GM21737 (cell line): ENCODE data around the gene ROBO1.

Experiments
- ATAC-seq: cut with Tn5 transposase; IDR thresholded peaks from one replicate; pipeline ENCODE4 v1.9.1; 2021; ENCODE audit warnings: mild to moderate bottlenecking, moderate library complexity; ENCODE audit not compliant: unreplicated experiment

The ROBO1 gene

GRCh38 chr3:79672075-79672474 lies 95.7 kb downstream of the ROBO1 start:
- ATAC-seq, result no peak

- no peak for ATAC-seq
Observed at GRCh38 chr3:79670178-79670577, 97.6 kb downstream of the ROBO1 start.

GRCh38 chr3:79664455-79664854 lies 103.3 kb downstream of the ROBO1 start:
- ATAC-seq, result no peak

GRCh38 chr3:79661896-79662295 lies 105.9 kb downstream of the ROBO1 start:
- no peak for ATAC-seq

- no peak for ATAC-seq
Observed at GRCh38 chr3:79657076-79657475, 110.7 kb downstream of the ROBO1 start.

- no peak for ATAC-seq
Observed at GRCh38 chr3:79654019-79654418, 113.8 kb downstream of the ROBO1 start.

GRCh38 chr3:79653266-79653830 lies 114.5 kb downstream of the ROBO1 start:
- no peak for ATAC-seq

- ATAC-seq, result no peak
Observed at GRCh38 chr3:79651536-79652065, 116.2 kb downstream of the ROBO1 start.

- no peak for ATAC-seq
Observed at GRCh38 chr3:79639855-79640254, 127.9 kb downstream of the ROBO1 start.

- no peak for ATAC-seq
Observed at GRCh38 chr3:79636372-79636771, 131.4 kb downstream of the ROBO1 start.

- ATAC-seq, result no peak
Observed at GRCh38 chr3:79632842-79633241, 135.0 kb downstream of the ROBO1 start.

GRCh38 chr3:79618883-79619282 lies 148.9 kb downstream of the ROBO1 start:
- ATAC-seq, result no peak

- ATAC-seq, result no peak
Observed at GRCh38 chr3:79606414-79606813, 161.4 kb downstream of the ROBO1 start.

GRCh38 chr3:79604681-79605080 lies 163.1 kb downstream of the ROBO1 start:
- no peak for ATAC-seq

GRCh38 chr3:79602385-79602784 lies 165.4 kb downstream of the ROBO1 start:
- ATAC-seq, result no peak

GRCh38 chr3:79598594-79598993 lies 169.2 kb downstream of the ROBO1 start:
- ATAC-seq, result no peak

GRCh38 chr3:79597709-79598108 lies 170.1 kb downstream of the ROBO1 start:
- no peak for ATAC-seq

GRCh38 chr3:79587150-79587549 lies 180.6 kb downstream of the ROBO1 start:
- no peak for ATAC-seq

GRCh38 chr3:79586232-79586631 lies 181.6 kb downstream of the ROBO1 start:
- ATAC-seq, result no peak

GRCh38 chr3:79572930-79573329 lies 194.9 kb downstream of the ROBO1 start:
- ATAC-seq, result no peak

GRCh38 chr3:79568938-79569337 lies 198.9 kb downstream of the ROBO1 start:
- ATAC-seq, result no peak

- no peak for ATAC-seq
Observed at GRCh38 chr3:79564192-79564591, 203.6 kb downstream of the ROBO1 start.

GRCh38 chr3:79560698-79561097 lies 207.1 kb downstream of the ROBO1 start:
- ATAC-seq, result no peak
